ENCODE data around the gene TBC1D14. TPM values are rescaled to one million over a fixed set of nuclear protein-coding genes. Genes with fewer than 3 reads are reported as not detected.

TBC1D14 gene
- total and polyA plus RNA-seq, 10 donors = 13.7 to 114 (median 68.4) TPM

GRCh38 chr4:7073526-7074390 is 164.1 kb downstream of the TBC1D14 start:
- Histone ChIP-seq H3K4me1 (peaks cover 3 to 22% (median 15%) of the 10 kb centered on the region in 6 donors), H3K27me3 (replicated peaks in 1 of 7) (peaks cover 0 to 9% (median 0%) of the 10 kb centered on the region in 7 donors), H3K4me3 (no peak overlapping the region), H3K36me3 (no peaks in the 10 kb centered on the region), H3K9me3 (no peaks in the 10 kb centered on the region), H3K27ac (no peak overlapping the region)
- DNase-seq = no peak
- 72 to 87% (median 75%) methylated on average over 14 to 18 of the region's 18 CpGs for WGBS, 5 donors
- intact Hi-C loops (cut with DNase I; ENCODE audit: low total_unique reads) = loop anchor here (5.0 to 10.0 kb wide), 2 partner anchors 199 to 351 kb away; no protein-coding TSS in a partner anchor
- no peak for TF ChIP-seq CTCF (IDR thresholded peaks at IDR 0.05 in 8 of 11, conservative IDR thresholded peaks at IDR 0.05 in 3 of 11)
- TF ChIP-seq POLR2AphosphoS5 (IDR thresholded peaks at IDR 0.05) = no peak
- no peak for TF ChIP-seq POLR2A (IDR thresholded peaks at IDR 0.05)

- no peaks in the 10 kb centered on the region for H3K9me3 ChIP-seq
- TF ChIP-seq POLR2AphosphoS5 (IDR thresholded peaks at IDR 0.05) = no peak
- TF ChIP-seq POLR2A (IDR thresholded peaks at IDR 0.05) = no peak
- TF ChIP-seq CTCF (IDR thresholded peaks at IDR 0.05 in 8 of 11, conservative IDR thresholded peaks at IDR 0.05 in 3 of 11) = no peak
These were observed 164.8 kb downstream of the TBC1D14 start for GRCh38 chr4:7074426-7074825.

GRCh38 chr4:7075962-7076695 is 166.5 kb downstream of the TBC1D14 start:
- no peak overlapping the region for H3K4me3 ChIP-seq
- no peak overlapping the region for H3K27ac ChIP-seq
- peaks cover 0 to 7% (median 0%) of the 10 kb centered on the region in 7 donors for H3K27me3 ChIP-seq (replicated peaks in 1 of 7)
- no peak for DNase-seq
- WGBS, 5 donors = 77 to 85% (median 84%) methylated on average over 22 to 25 of the region's 25 CpGs
- intact Hi-C loops (cut with DNase I; ENCODE audit: low total_unique reads) = loop anchor here (10.0 kb wide), 1 partner anchor 201 kb away; no protein-coding TSS in a partner anchor
- H3K9me3 ChIP-seq = peaks cover 0 to 7% (median 0%) of the 10 kb centered on the region in 8 donors
- TF ChIP-seq CTCF (IDR thresholded peaks at IDR 0.05 in 8 of 11, conservative IDR thresholded peaks at IDR 0.05 in 3 of 11) = no peak
- no peak for TF ChIP-seq POLR2A (IDR thresholded peaks at IDR 0.05)
- TF ChIP-seq POLR2AphosphoS5 (IDR thresholded peaks at IDR 0.05) = no peak
- H3K4me1 ChIP-seq = peaks cover 0 to under 1% (median 0%) of the 10 kb centered on the region in 6 donors
- H3K36me3 ChIP-seq = no peaks in the 10 kb centered on the region

More at GRCh38 chr4:7074426-7074825, 164.8 kb downstream of the TBC1D14 start:
- no peaks in the 10 kb centered on the region for H3K36me3 ChIP-seq
- H3K27me3 ChIP-seq (replicated peaks in 1 of 7) = peaks cover 0 to 9% (median 0%) of the 10 kb centered on the region in 7 donors
- H3K4me1 ChIP-seq = peaks cover 0 to 15% (median 8%) of the 10 kb centered on the region in 6 donors
- H3K27ac ChIP-seq = no peak overlapping the region
- intact Hi-C loops (cut with DNase I; ENCODE audit: low total_unique reads) = loop anchor here (5.0 to 10.0 kb wide), 2 partner anchors 200 to 352 kb away; no protein-coding TSS in a partner anchor
- 68 to 84% (median 74%) methylated on average over 9 of the region's 9 CpGs for WGBS, 5 donors
- no peak overlapping the region for H3K4me3 ChIP-seq
- no peak for DNase-seq

Measured in spleen (tissue), 11 donors.